Right atrium auricular region (tissue), 2 donors: ENCODE data around the gene FBXO42. TPM values are rescaled to one million over a fixed set of nuclear protein-coding genes. Genes with fewer than 3 reads are reported as not detected.

Experiments
- DNase-seq: peaks from one replicate; pipeline ENCODE4 v3.0.0-alpha.2; 2019; ENCODE audit warnings: low spot score
- H3K27ac ChIP-seq, 2 donors: fragments of 200-600 bp; sonication (generic); 1 replicate in 1 of 2; 2 replicates in 1 of 2; pipeline ENCODE4 v1.5.1; 2016 to 2019
- H3K27me3 ChIP-seq, 2 donors: fragments of 200-600 bp; sonication (generic); one replicate each; pipeline versions ENCODE4 v1.5.1 to v1.6.0; 2017 to 2019
- H3K36me3 ChIP-seq: fragments of 200-600 bp; sonication (generic); one replicate; pipeline ENCODE4 v1.5.1; 2016
- H3K4me1 ChIP-seq, 2 donors: fragments of 200-600 bp; sonication (generic); one replicate each; pipeline versions ENCODE4 v1.5.1 to v1.6.0; 2017 to 2019
- H3K4me3 ChIP-seq, 2 donors: fragments of 200-600 bp; sonication (generic); 1 replicate in 1 of 2; 2 replicates in 1 of 2; pipeline ENCODE4 v1.5.1; 2017 to 2019; ENCODE audit warnings: mild to moderate bottlenecking in 1 of 2, moderate library complexity in 1 of 2
- H3K9me3 ChIP-seq, 2 donors: fragments of 200-600 bp; sonication (generic); one replicate each; pipeline ENCODE4 v1.5.1; 2019
- total RNA-seq, 2 donors: library from RNA; depleted of rRNA; stranded (reverse); fragments of >200 nt; gene quantifications; one replicate each; pipeline ENCODE4 v1.1.0, GENCODE V29; 2016
- TF ChIP-seq, protein P1 (sequence below), 2 donors: fragments of 200-600 bp; sonication (generic); IDR thresholded peaks; one replicate each; pipeline ENCODE4 v1.5.1; 2019; ENCODE audit warnings: antibody characterized with exemption in 2 of 2

Gene FBXO42
- 10 to 100 TPM; 11.9 to 16.5 TPM for total RNA-seq

- Histone ChIP-seq H3K4me1 (peaks cover 0 to 31% of the 10 kb centered on the region in 2 donors), H3K27ac (peak within 1 kb of the TSS; percentile 96 to 98), H3K27me3 (no peaks in the 10 kb centered on the region), H3K36me3 (no peaks in the 10 kb centered on the region), H3K9me3 (no peaks in the 10 kb centered on the region), H3K4me3 (peak within 1 kb of the TSS; percentile 88 to 97)
- peak; percentile 92 for DNase-seq
- TF ChIP-seq, protein P1, sequence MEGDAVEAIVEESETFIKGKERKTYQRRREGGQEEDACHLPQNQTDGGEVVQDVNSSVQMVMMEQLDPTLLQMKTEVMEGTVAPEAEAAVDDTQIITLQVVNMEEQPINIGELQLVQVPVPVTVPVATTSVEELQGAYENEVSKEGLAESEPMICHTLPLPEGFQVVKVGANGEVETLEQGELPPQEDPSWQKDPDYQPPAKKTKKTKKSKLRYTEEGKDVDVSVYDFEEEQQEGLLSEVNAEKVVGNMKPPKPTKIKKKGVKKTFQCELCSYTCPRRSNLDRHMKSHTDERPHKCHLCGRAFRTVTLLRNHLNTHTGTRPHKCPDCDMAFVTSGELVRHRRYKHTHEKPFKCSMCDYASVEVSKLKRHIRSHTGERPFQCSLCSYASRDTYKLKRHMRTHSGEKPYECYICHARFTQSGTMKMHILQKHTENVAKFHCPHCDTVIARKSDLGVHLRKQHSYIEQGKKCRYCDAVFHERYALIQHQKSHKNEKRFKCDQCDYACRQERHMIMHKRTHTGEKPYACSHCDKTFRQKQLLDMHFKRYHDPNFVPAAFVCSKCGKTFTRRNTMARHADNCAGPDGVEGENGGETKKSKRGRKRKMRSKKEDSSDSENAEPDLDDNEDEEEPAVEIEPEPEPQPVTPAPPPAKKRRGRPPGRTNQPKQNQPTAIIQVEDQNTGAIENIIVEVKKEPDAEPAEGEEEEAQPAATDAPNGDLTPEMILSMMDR (IDR thresholded peaks at IDR 0.05) = peak; percentile 40 to 61
Measured at GRCh38 chr1:16351994-16352841, at the start of gene FBXO42. FBXO42 (minus strand) TSS chr1:16352480; CDS start chr1:16315418, 37,062 bp downstream.

GRCh38 chr1:16398371-16398953 is 46.2 kb upstream of the FBXO42 start:
- DNase-seq = no peak
- Histone ChIP-seq H3K4me3 (no peak overlapping the region), H3K4me1 (peaks cover 0 to 18% of the 10 kb centered on the region in 2 donors), H3K36me3 (peaks cover 35% of the 10 kb centered on the region), H3K27me3 (no peaks in the 10 kb centered on the region), H3K27ac (no peak overlapping the region), H3K9me3 (no peaks in the 10 kb centered on the region)
- TF ChIP-seq, protein P1 (IDR thresholded peaks at IDR 0.05) = no peak

DNA sequence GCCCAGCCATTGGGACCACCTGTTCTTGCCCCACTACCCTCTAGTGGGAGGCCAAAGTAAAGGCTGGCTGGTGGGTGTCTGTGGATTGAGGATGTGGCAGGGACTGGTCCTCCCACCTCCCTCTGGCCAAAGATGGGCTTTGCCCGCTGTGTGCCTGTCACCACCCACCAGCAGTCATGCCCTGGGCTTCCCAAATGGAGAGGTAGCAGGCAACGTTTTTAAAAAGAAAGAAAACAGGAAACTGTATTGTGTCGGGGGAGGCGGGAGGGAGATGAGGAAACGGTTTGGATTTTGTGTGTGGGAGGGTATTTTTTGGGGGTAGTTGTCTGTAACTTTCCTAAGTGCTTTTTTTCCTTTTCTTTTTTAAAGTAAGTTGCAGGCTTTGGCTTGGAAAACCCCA is 44.8 kb upstream of the FBXO42 start:
- peaks cover 0 to 31% of the 10 kb centered on the region in 2 donors for H3K4me1 ChIP-seq
- DNase-seq = no peak
- TF ChIP-seq, protein P1 (IDR thresholded peaks at IDR 0.05) = no peak
- no peak overlapping the region for H3K4me3 ChIP-seq
- no peak overlapping the region for H3K27ac ChIP-seq
- H3K27me3 ChIP-seq = no peaks in the 10 kb centered on the region
- peaks cover 38% of the 10 kb centered on the region for H3K36me3 ChIP-seq
- H3K9me3 ChIP-seq = no peaks in the 10 kb centered on the region

DNA sequence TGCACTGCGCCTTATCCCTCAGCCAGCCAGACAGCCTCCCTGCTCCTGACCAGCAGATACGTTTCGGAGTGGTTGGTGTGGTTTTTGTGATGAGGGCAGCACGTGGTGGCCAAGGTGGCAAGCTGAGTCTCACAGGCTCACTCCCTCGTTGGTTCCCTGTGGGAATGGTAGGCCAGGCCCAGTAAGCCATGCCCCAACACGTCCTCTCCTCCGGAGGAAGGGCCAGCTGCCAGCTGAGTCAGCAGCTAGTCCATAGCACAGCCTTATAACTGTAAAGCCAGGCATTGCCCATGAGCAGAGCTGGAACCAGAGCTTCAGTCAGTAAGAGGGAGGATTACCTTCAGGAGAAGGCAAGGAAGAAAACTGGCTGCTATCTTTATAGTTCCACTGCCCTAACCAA is 44.3 kb upstream of the FBXO42 start:
- Histone ChIP-seq H3K36me3 (peaks cover 38% of the 10 kb centered on the region), H3K27me3 (no peaks in the 10 kb centered on the region), H3K27ac (no peak overlapping the region), H3K9me3 (no peaks in the 10 kb centered on the region), H3K4me3 (no peak overlapping the region), H3K4me1 (peaks cover 0 to 37% of the 10 kb centered on the region in 2 donors)
- DNase-seq = no peak
- TF ChIP-seq, protein P1 (IDR thresholded peaks at IDR 0.05) = no peak

DNA sequence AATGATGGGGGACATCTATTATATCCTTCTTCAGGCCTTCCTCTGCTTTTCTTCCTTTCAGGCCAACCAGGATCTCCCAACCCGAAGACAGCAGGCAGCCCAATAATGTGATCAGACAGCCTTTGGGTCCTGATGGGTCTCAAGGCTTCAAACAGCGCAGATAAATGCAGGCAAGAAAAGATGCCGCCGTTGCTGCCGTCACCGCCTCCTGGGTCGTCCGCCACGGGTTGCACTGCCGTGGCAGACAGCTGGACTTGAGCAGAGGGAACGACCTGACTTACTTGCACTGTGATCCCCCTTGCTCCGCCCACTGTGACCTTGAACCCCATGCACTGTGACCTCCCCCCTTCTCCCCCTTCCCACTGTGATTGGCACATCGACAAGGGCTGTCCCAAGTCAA is 42.7 kb upstream of the FBXO42 start:
- Histone ChIP-seq H3K9me3 (no peaks in the 10 kb centered on the region), H3K4me1 (peaks cover 0 to 53% of the 10 kb centered on the region in 2 donors), H3K36me3 (peaks cover 38% of the 10 kb centered on the region), H3K27ac (no peak overlapping the region), H3K4me3 (no peak overlapping the region), H3K27me3 (no peaks in the 10 kb centered on the region)
- TF ChIP-seq, protein P1 (IDR thresholded peaks at IDR 0.05) = no peak
- DNase-seq = no peak
